ENCODE data around the gene SLC27A2. TPM values are rescaled to one million over a fixed set of nuclear protein-coding genes. Genes with fewer than 3 reads are reported as not detected.
"Not testable (repeated sequence)": the region's sequence is repeated elsewhere in the genome, so short reads cannot be mapped to it uniquely, and the experiment has no call there.

The SLC27A2 gene
- total RNA-seq, 4 donors from 2014 or later, result 0.29 to 0.69 (median 0.46) TPM; not detected in 1

GRCh38 chr15:50166216-50166615 is 15.8 kb upstream of the SLC27A2 start:
- Histone ChIP-seq H3K9me3 (no peaks in the 10 kb centered on the region), H3K4me1 (no peaks in the 10 kb centered on the region), H3K27me3 (no peaks in the 10 kb centered on the region), H3K36me3 (no peaks in the 10 kb centered on the region), H3K4me3 (no peak overlapping the region), H3K27ac (no peak overlapping the region)
- TF ChIP-seq POLR2A (IDR thresholded peaks at IDR 0.05) (no peak), CTCF (IDR thresholded peaks at IDR 0.05 in 4 of 5, conservative IDR thresholded peaks at IDR 0.05 in 1 of 5) (no peak)
- intact Hi-C loops (cut with DNase I; ENCODE audit: low total_unique reads) (no loop called here), in situ Hi-C loops (cut with MboI; ENCODE audit: low sequenced_read_pairs in 4 of 4) (no loop called here)
- ATAC-seq, result no peak
- no peak for DNase-seq

- Histone ChIP-seq H3K4me3 (no peak overlapping the region), H3K27me3 (no peaks in the 10 kb centered on the region), H3K27ac (no peak overlapping the region), H3K4me1 (no peaks in the 10 kb centered on the region), H3K36me3 (no peaks in the 10 kb centered on the region), H3K9me3 (no peaks in the 10 kb centered on the region)
- no peak for DNase-seq
- TF ChIP-seq POLR2A (IDR thresholded peaks at IDR 0.05), result no peak
- no peak for TF ChIP-seq CTCF (IDR thresholded peaks at IDR 0.05 in 4 of 5, conservative IDR thresholded peaks at IDR 0.05 in 1 of 5)
- intact Hi-C loops (cut with DNase I; ENCODE audit: low total_unique reads) (no loop called here), in situ Hi-C loops (cut with MboI; ENCODE audit: low sequenced_read_pairs in 4 of 4) (no loop called here)
- ATAC-seq, result no peak
Measured at GRCh38 chr15:50167110-50167509, 14.9 kb upstream of the SLC27A2 start.

GRCh38 chr15:50168379-50168778 is 13.6 kb upstream of the SLC27A2 start:
- Histone ChIP-seq H3K9me3 (no peaks in the 10 kb centered on the region), H3K4me1 (no peaks in the 10 kb centered on the region), H3K4me3 (no peak overlapping the region), H3K27me3 (no peaks in the 10 kb centered on the region), H3K27ac (no peak overlapping the region), H3K36me3 (no peaks in the 10 kb centered on the region)
- ATAC-seq, result no peak
- DNase-seq, result no peak
- in situ Hi-C loops (cut with MboI; ENCODE audit: low sequenced_read_pairs in 4 of 4) (no loop called here), intact Hi-C loops (cut with DNase I; ENCODE audit: low total_unique reads) (no loop called here)
- no peak for TF ChIP-seq CTCF (IDR thresholded peaks at IDR 0.05 in 4 of 5, conservative IDR thresholded peaks at IDR 0.05 in 1 of 5)

GRCh38 chr15:50168783-50169411 is 13.1 kb upstream of the SLC27A2 start:
- Histone ChIP-seq H3K4me1 (no peaks in the 10 kb centered on the region), H3K36me3 (no peaks in the 10 kb centered on the region), H3K9me3 (no peaks in the 10 kb centered on the region), H3K4me3 (no peak overlapping the region), H3K27me3 (no peaks in the 10 kb centered on the region), H3K27ac (no peak overlapping the region)
- TF ChIP-seq POLR2A (IDR thresholded peaks at IDR 0.05) (no peak), CTCF (IDR thresholded peaks at IDR 0.05 in 4 of 5, conservative IDR thresholded peaks at IDR 0.05 in 1 of 5) (no peak)
- intact Hi-C loops (cut with DNase I; ENCODE audit: low total_unique reads), result no loop called here
- no peak for DNase-seq
- no peak for ATAC-seq
- in situ Hi-C loops (cut with MboI; ENCODE audit: low sequenced_read_pairs in 4 of 4), result no loop called here

GRCh38 chr15:50172360-50172895 is 9.6 kb upstream of the SLC27A2 start:
- H3K4me1 ChIP-seq; H3K4me3 ChIP-seq; intact Hi-C loops (cut with DNase I; ENCODE audit: low total_unique reads); DNase-seq; H3K9me3 ChIP-seq; H3K27ac ChIP-seq; H3K27me3 ChIP-seq; in situ Hi-C loops (cut with MboI; ENCODE audit: low sequenced_read_pairs in 4 of 4); H3K36me3 ChIP-seq; ATAC-seq: not testable (repeated sequence)
